Stimulated activated CD8-positive, alpha-beta memory T cell treated with anti-CD3 and anti-CD28 coated beads, Interleukin-12 subunit alpha, Interleukin-12 subunit beta, amount 100 ng/mL, for 24 hours (primary cell): Measurements from ENCODE around the gene TMEM222.

ENCODE experiments used
- DNase-seq: peaks from one replicate; pipeline ENCODE4 v3.0.0-alpha.2; 2020; ENCODE audit errors: extremely low read depth

Gene TMEM222

DNA sequence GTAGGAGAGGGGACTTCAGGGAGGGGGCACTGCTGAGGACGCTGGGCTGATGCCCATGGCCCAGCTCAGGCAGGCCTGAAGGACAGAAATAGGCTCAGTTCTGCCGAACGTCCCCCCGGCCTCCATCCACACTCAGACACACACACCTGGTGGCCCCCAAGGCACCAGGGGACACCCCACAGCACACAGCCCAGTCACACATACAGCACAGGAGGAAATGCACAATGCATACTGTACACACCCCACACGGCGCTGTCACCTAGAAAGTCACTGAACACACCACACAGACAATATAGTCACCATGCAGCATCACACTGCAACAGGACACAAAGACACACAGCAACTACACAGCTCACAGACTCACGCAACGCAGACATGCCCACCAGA, 20.4 kb downstream of the TMEM222 start:
- no peak for DNase-seq

DNA sequence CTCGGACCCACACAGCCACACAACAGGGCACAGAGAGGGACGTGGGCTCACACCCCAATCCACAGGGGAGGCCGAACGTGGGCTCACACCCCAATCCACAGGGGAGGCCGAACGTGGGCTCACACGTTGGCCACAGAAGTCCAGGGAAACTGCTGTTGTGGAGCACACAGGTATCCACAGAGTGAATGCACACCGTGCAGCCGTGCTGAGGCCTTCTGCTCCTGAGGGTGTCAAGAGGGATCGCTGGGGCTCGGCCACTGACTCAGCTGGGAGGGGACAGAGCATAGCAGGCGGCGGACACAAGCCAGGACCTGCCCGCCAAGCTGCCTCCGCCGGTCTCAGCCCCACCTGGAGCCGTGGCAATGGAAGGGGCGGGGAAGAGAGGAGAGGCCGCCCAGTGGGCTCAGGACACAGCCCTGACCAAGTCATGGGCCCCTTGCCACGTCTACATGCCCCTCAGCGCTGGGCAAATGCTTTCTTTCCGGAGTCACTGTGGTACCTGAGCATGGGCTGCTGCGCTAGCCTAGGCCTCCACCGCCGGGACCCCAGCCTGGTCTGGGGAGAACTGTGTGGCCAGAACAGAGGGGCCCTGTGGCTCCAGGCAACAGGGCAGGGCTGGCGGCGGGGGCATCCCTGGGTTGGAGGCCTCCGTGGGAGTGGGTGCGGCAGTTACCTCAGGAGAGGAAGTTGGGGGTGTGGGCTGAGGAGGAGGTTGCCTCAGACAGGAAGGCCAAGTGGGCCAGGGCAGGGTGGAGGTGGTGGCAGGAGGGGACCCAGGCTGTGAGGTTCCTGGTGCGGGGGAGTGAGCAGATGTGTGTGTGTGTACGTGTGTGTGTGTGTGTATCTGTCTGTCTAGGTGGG, 21.0 kb downstream of the TMEM222 start:
- no peak for DNase-seq

DNA sequence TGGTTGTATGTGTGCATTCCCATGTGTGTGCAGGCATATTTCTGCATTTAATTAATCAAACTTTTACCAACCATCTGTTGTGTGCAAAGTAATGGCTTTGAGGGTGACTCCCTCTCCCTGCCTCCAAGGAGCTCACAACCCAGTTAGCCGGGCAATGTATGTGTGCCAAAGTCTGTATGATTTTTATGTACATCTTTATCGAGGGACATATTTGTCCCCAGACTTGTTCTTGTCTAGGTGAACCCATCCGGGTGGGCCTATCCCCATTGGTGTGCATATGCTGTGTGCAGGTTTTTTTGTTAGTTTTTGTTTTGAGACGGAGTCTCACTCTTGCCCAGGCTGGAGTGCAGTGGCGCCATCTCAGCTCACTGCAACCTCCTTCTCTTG, 21.7 kb downstream of the TMEM222 start:
- DNase-seq: no peak

DNA sequence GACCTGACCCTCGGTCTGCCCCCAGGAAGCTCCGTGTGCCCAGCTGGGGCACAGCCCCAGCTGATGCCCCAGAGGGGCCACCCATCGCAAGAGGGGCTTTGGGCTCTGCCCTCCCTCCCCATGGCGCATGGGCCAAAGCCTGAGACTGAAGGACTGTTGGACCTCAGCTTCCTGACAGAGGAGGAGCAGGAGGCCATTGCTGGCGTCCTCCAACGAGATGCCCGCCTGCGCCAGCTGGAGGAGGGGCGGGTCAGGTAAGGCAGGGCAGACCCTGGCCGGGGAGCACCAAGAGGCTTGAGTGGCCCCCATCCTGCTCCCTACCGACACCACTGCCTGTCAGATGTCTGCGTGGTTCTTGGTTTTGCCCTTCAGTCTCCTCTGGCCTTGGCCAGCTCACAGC, 23.3 kb downstream of the TMEM222 start:
- no peak for DNase-seq

DNA sequence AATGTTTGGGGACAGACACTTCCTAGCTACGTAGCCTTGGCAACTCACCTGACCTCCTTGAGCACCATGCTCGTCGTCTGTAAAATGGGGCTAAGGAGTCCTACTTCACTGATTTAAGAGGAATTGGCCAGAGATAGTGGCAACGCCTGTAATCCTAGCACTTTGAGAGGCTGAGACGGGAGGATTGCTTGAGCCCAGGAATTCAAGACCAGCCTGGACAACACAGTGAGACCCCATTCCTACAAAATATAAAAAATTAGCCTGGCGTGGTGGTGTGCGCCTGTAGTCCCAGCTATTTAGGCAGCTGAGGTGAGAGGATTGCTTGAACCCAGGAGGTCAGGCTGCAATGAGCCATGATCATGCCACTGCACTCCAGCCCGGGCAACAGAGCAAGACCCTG, 24.4 kb downstream of the TMEM222 start:
- DNase-seq: no peak

DNA sequence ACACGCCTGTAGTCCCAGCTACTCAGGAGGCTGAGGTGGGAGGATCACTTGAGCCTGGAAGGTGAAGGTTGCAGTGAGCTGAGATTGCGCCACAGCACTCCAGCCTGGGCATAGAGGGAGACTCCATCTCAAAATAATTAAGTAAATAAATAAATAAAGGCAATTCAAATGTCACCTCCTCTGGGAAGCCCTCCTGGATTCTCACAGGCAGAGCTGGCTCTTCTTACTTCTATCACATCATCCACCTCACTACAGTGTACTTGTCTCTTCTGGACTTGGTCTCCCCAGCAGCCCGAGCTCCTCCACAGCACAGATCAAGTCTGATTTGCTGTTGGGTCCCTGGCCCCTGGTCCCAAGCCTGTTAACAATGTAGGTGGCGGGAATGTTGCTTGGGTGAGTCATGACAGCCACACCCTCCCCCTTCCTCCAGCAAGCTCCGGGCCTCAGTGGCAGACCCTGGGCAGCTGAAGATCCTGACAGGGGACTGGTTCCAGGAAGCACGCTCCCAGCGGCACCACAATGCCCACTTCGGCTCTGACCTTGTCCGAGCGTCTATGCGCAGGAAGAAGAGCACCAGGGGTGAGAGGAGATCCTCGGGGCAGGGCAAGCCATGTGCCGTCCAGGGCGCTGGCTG, 25.1 kb downstream of the TMEM222 start:
- DNase-seq: no peak

DNA sequence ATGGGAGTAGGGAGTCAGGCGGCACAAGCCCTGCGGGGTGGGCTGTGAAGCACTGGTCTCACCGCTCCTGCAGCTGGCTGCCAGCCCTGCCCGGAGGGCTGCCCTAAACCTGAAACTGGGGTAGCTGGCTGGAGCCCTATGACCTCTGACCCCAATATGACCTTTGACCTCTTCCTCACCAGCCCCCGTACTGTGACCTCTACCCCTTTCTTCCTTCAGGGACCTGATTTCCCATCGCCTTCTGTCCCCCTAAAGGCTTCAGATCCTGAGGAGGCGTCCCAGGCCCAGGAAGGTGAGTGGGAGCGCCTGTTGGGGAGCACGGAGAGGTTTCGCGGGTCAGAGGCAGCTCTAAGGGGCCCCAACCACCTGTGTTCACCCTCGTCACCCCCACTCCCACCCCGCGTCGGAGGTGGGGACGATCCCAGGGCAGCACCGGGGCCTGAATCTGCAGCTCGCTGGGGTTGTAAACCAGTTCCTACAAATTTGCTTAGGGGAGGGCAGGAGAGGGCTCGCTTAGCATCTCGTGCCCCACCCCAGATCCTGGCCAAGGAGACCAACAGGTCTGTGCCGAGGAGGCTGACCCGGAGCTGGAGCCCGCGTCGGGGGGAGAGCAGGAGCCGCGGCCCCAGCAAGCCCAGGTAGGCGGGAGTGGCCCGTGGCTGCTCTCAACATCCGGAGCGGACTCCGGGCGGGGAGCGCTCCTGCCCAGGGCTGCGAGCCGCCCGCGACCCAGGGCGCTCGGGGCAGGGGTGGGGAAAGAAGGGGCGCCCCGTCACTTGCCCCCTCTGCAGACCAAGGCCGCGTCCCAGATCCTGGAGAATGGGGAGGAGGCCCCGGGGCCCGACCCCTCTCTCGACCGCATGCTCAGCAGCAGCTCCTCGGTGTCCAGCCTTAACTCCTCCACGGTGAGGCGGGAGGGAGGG, 27.2 kb downstream of the TMEM222 start:
- DNase-seq: no peak

DNA sequence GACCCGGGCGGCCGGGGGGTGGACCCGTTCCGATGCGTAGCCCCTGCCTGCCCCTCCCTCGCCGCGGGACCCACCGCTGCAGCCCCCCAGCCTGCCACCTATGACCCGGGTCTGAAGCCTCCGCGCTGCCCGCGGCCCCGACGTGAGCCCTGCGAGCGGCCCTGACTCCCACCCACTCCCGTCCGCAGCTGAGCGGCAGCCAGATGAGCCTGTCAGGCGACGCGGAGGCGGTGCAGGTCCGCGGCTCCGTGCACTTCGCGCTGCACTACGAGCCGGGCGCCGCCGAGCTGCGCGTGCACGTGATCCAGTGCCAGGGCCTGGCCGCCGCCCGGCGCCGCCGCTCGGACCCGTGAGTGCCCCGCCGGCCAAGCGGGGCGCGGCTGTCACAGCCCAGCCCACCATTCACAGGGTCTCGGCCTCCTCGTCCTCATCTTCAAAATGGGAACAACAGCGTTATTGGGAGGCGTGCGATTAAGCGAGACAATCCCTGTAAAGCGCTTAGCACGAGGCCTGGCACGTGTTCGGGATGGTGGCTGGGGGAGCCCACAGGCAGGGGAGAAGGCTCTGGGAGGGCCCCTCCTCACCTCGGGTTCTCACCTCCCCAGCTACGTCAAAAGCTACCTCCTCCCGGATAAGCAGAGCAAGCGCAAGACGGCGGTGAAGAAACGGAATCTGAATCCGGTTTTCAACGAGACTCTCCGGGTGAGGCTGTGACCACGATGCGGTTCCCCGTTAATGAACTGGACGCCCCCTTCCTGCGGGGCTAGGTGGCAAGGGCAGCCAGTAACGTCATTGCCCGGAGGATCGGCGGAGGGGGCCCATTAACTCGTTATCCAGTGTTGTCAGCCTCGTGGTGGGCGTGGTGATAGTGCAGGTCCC, 28.1 kb downstream of the TMEM222 start:
- no peak for DNase-seq

DNA sequence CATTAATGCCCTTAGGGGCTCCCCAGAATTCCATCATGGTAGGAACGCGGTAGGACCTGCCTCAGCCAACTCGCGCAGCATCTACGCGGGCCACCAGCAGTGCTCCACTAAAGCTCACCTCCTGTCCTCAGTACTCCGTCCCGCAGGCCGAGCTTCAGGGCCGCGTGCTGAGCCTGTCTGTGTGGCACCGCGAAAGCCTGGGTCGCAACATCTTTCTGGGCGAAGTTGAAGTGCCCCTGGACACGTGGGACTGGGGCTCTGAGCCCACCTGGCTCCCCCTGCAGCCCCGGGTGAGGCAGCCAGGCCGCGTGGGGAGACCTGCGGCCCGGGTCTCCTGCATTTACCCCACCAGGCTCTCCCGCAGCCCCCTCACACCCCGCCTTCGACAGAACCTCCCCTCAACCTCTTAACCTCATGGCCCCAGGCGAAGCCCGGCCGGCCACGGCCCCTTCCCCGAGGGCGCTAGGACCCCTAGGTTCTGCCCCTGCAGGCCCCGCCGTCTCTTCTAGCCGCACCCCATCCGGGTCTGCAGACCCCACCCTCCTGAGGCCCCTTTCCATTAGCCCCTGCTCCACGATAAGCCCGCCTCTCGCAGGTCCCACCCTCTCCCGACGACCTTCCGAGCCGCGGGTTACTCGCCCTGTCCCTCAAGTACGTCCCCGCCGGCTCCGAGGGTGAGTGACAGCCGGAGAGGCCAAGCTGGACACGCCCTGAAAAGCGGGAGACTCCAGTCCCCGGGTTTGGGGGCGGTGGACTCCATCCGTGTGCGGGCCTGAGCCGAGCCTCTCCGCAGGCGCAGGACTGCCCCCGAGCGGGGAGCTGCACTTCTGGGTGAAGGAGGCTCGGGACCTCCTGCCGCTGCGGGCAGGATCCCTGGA, 28.9 kb downstream of the TMEM222 start:
- no peak for DNase-seq

DNA sequence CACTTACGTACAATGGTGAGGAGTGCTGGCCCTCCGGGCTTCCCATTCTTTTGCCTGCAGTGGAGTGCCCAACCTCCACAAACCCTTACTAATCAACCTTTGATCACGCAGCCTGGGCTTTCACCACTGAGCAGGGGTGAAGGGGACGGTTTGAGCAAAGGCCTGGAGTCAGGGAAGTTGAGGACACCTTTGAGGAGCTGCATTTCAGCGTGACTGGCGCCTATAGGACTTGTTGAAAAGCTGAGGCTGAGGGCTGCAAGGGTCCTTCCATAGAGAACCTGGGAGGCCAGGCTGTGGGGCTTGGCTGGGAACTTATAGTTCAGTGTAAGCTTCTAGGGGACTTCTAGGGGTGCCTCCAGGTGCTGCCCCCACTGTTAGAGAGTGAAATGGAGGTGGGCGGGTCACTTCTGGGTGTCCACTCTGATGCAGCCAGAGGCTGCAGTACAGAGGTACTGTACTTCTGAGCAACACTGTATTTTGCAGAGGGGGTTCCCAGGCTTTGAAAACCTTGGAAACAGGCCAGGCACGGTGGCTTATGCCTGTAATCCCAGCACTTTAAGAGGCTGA, 29.7 kb downstream of the TMEM222 start:
- DNase-seq: no peak

DNA sequence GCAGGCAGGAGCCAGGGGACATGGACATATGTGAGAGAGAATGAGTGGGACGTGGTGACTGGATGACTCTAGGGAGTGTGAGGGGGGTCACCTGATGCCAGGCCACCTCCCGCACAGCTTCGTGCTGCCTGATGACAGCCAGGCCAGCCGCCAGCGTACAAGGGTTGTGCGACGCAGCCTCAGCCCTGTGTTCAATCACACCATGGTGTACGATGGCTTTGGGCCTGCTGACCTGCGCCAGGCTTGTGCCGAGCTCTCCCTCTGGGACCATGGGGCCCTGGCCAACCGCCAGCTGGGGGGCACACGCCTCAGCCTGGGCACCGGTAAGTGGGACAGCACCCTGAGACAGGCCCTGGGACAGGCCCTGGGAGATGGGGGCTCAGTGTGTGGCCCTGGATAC, 31.2 kb downstream of the TMEM222 start:
- DNase-seq: no peak

DNA sequence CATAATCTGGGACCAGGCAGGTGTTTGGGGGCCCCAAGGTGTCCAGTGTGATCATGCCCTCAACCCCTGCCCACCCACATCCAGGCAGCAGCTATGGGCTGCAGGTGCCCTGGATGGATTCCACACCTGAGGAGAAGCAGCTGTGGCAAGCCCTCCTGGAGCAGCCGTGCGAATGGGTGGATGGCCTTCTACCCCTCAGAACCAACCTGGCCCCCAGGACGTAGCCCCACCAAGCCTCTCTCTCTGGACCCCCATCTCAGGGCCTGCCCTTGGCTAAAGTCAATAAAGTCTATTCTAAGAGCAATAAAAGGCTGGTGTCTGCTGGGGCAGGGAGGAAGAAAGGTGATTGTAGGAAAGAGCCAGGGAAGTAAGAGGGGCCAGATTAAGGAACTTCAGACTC, 31.7 kb downstream of the TMEM222 start:
- no peak for DNase-seq

DNA sequence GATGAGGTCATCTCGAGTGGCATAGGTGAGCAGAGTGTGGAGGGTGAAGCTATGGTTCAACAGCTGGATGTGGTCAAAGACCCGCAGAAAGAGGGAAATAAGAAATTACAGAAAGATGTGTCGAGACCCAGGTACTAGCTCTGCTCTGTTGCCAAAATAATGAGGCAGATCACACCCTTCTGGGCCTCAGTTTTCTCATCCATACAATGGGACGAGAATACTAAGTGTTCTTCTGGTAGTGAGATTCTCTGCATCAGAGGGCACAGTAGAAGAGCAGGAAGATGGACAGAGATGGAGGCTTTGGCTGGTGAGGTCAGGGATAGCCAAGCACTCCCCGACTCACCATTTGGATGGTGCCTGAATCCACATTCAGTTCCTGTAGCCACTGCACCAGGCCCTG, 33.7 kb downstream of the TMEM222 start:
- DNase-seq: no peak

DNA sequence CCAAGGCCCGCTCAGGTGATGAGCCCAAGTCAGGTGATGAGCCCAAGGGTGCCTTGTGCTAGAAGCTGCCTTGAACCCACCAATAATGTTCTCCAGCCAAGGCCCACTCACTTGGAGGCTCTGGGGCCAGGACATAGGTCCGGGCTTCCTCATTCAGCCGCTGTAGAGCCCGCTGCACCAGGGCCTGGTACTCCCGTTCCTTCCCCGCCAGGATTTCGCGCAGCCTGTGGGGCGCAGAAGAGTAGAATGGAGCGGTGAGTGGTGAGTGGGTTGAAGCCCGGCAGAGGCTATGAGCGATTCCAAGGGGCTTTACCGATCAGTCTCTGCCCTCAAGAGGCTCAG, 34.3 kb downstream of the TMEM222 start:
- DNase-seq: no peak

DNA sequence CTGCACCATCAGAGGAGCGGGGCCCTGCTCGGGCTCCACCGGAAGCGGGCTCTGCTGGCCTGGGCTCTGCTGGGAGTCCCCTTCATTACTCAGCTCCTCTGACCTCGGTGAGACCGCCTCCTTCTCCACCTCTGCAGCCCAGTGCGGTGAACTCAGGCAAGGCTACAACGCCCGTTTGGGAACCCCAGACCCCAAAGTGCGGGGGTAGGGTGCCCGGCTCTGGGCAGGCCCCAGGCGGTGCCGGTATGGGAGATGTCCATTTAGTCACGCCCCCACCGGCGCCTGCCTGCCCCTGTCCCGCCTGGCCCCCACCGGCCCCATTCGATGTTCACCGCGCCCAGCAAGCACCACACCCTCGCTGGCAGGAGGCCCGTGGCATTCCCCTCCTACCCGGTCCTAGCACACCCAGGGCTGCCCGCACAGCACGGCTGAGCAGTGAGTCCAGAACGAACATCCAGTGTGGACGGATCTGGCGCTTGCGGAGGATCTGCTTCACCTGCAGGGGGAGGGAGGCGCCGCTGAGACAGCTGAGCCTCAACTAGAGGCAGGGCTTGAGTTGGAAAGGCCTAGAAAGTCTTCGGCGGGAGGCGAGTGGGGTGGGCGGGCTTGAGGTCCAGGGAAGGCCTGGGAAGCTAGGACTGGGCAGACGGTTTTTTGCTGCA, 34.8 kb downstream of the TMEM222 start:
- no peak for DNase-seq

DNA sequence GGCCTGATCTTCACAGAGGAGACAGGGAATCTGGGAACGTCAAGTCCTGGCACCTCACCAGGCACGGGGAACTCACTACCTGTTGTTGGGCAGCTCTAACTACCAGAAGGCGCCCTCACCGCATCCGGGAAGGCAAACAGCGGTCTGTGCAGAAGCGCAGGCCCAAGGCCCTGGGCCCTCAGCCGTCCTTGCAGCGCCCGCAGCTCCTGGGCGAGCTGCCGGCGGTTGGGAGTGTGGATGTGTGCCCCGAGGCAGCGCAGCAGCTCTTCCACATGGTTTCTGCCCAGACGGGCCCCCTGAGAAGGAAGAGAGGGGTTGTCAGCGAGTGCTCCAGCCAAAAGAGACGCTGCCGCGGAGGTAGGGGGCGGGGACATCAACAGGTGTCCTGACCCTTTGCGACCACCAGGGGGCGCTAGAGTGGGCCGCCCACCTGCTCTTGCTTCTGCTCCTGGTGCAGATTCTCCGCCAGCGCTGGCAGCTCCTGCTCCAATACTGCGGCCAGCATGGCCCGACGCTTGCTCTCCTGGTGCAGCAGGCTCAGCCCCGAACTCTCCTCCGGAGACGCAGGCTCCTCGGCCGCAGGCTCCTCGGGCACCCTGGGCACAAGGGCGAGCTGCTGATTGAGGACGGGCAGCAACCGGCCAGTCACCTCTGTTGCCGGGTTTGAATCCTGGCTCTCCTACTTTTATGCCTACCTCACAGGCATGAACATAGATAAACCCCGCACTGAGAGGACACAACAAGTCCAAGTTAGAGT, 35.5 kb downstream of the TMEM222 start:
- peak; percentile 48 for DNase-seq

DNA sequence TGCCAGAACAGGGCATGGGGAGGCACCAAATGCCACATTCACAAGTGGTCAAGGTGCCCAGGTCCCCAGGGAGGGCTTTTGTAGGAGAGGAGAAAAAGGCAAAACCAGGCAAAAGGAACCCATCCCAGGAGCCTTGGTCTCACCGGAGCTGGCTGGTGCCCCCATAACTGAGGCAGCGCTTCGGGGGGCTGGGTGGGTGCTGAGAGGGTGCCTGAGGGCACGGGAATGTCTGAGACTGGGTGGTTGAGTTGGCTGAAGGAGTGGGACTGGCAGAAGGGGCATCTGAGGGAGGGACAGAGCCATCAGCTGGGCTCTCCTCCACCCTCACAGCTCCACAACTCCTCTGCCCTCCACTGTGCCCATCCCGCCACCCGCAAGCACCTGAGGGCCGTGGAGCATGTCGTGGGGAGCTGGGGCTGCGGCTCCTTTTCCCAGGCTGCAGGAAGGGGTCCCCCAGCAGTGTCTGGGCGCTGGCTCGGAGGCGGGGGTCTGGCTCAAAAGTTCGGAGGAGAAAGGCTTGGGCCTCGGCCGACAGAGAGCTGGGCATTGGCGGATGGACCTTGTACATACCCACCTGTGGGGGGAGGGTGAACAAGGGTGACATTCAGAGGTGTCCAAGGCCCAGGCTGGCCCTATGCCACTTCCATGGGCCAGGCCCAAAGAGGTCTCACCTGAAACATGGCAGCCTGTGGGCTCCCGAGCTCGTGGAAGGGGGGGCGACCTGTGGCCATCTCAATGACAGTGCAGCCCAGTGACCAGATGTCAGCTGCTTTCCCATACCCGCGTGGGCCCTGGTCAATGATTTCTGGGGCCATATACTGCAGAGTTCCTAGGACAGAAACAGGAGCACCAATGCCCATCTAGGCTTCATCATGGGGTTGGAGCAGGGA, 36.3 kb downstream of the TMEM222 start:
- DNase-seq: no peak

DNA sequence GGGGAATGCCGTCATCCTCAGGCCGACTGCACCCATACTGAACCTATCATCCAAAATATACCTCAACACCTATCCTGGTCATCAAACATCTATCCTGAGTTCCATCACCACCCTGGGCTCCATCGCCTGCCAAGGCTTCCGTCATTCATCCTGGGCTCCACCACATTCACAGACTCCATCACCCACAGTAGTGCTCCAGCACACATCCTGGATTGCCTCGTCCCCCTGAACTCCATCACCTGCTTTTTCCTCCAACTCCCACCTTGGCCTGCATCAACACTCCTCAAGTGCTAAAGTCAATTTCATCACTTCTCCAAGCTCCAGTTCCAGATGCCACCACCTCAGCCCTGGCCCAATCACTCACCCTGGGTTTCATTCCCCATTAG, 37.0 kb downstream of the TMEM222 start:
- no peak for DNase-seq
